ENCODE data around the gene ZNF768.
"Not testable (repeated sequence)": the region's sequence is repeated elsewhere in the genome, so short reads cannot be mapped to it uniquely, and the experiment has no call there.

ZNF768 gene

GRCh38 chr16:30511509-30511908 is 14.9 kb downstream of the ZNF768 start:
- in situ Hi-C loops (cut with MboI; ENCODE audit: low sequenced_read_pairs) = no loop called here

- in situ Hi-C loops (cut with MboI; ENCODE audit: low sequenced_read_pairs) = no loop called here
These were observed 15.9 kb downstream of the ZNF768 start for GRCh38 chr16:30510376-30510938.

GRCh38 chr16:30509081-30509765 is 17.1 kb downstream of the ZNF768 start:
- in situ Hi-C loops (cut with MboI; ENCODE audit: low sequenced_read_pairs) = no loop called here

- in situ Hi-C loops (cut with MboI; ENCODE audit: low sequenced_read_pairs) = no loop called here
These were observed 22.7 kb downstream of the ZNF768 start for GRCh38 chr16:30503403-30504296.

GRCh38 chr16:30499284-30499683 is 27.1 kb downstream of the ZNF768 start:
- in situ Hi-C loops (cut with MboI; ENCODE audit: low sequenced_read_pairs) = no loop called here

- in situ Hi-C loops (cut with MboI; ENCODE audit: low sequenced_read_pairs) = no loop called here
These were observed 31.7 kb downstream of the ZNF768 start for GRCh38 chr16:30494709-30495108.

GRCh38 chr16:30493941-30494488 is 32.4 kb downstream of the ZNF768 start:
- in situ Hi-C loops (cut with MboI; ENCODE audit: low sequenced_read_pairs) = no loop called here

- in situ Hi-C loops (cut with MboI; ENCODE audit: low sequenced_read_pairs) = no loop called here
These were observed 34.5 kb downstream of the ZNF768 start for GRCh38 chr16:30491744-30492308.

- in situ Hi-C loops (cut with MboI; ENCODE audit: low sequenced_read_pairs) = no loop called here
These were observed 35.1 kb downstream of the ZNF768 start for GRCh38 chr16:30491229-30491628.

- in situ Hi-C loops (cut with MboI; ENCODE audit: low sequenced_read_pairs) = no loop called here
These were observed 36.2 kb downstream of the ZNF768 start for GRCh38 chr16:30490210-30490609.

- in situ Hi-C loops (cut with MboI; ENCODE audit: low sequenced_read_pairs) = no loop called here
These were observed 37.4 kb downstream of the ZNF768 start for GRCh38 chr16:30488764-30489605.

- in situ Hi-C loops (cut with MboI; ENCODE audit: low sequenced_read_pairs) = no loop called here
These were observed 40.4 kb downstream of the ZNF768 start for GRCh38 chr16:30485818-30486436.

GRCh38 chr16:30484887-30485286 is 41.5 kb downstream of the ZNF768 start:
- in situ Hi-C loops (cut with MboI; ENCODE audit: low sequenced_read_pairs) = no loop called here

GRCh38 chr16:30482366-30482765 is 44.0 kb downstream of the ZNF768 start:
- in situ Hi-C loops (cut with MboI; ENCODE audit: low sequenced_read_pairs) = no loop called here

- in situ Hi-C loops (cut with MboI; ENCODE audit: low sequenced_read_pairs) = no loop called here
These were observed 45.0 kb downstream of the ZNF768 start for GRCh38 chr16:30481381-30481780.

GRCh38 chr16:30478766-30479478 is 47.4 kb downstream of the ZNF768 start:
- in situ Hi-C loops (cut with MboI; ENCODE audit: low sequenced_read_pairs) = no loop called here

- in situ Hi-C loops (cut with MboI; ENCODE audit: low sequenced_read_pairs) = not testable (repeated sequence)
These were observed 48.6 kb downstream of the ZNF768 start for GRCh38 chr16:30477773-30478172.

- in situ Hi-C loops (cut with MboI; ENCODE audit: low sequenced_read_pairs) = no loop called here
These were observed 49.4 kb downstream of the ZNF768 start for GRCh38 chr16:30476991-30477390.

- in situ Hi-C loops (cut with MboI; ENCODE audit: low sequenced_read_pairs) = no loop called here
These were observed 51.7 kb downstream of the ZNF768 start for GRCh38 chr16:30474684-30475083.

Data from HL-60/S4 treated with retinoic acid at 250 ng/mL for 4 days and 3 days (cell line).